Measurements from ENCODE around the gene IRX4. TPM values are rescaled to one million over a fixed set of nuclear protein-coding genes. Genes with fewer than 3 reads are reported as not detected.
A peak's percentile ranks its signal among the peaks of the same experiment; 100 is the strongest.
"Not testable (repeated sequence)": the region's sequence is repeated elsewhere in the genome, so short reads cannot be mapped to it uniquely, and the experiment has no call there.

IRX4 gene
- total RNA-seq, 2 experiments from 2014 or later: not detected

GRCh38 chr5:1877103-1878049 is 5.3 kb downstream of the IRX4 start:
- no peak overlapping the region for H3K27ac Mint-ChIP-seq
- intact Hi-C loops (cut with micrococcal nuclease): no loop called here
- H3K4me3 Mint-ChIP-seq: no peak overlapping the region

DNA sequence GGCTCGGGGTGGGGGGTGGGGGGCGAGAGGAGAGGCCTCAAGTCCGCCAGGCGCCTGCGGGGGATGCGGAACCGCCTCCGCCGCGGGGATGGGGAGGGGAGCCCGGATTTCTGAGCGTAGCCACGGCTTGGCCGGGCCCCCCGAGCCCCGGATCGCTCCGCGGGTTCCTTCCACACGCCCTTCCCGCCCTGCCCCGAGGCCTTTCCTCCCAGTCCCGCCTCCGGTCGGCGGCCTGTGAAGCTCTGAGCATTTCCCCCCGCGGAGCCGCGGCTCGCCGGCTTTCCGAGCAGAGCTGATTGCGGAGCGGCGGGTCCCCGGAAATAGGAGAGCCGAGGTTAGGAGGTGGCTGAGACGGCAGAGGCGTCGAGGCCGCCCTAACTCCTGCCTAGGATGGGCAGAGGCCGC is 6.1 kb downstream of the IRX4 start:
- CTCF ChIA-PET: no interaction called here
- Mint-ChIP-seq H3K36me3 (ENCODE audit: low read depth) (no peaks in the 10 kb centered on the region), H3K4me3 (no peak overlapping the region), H3K9me3 (no peaks in the 10 kb centered on the region), H3K27me3 (ENCODE audit: low read depth) (peaks cover 63% of the 10 kb centered on the region), H3K27ac (no peak overlapping the region), H3K4me1 (ENCODE audit: low read depth) (peaks cover 18% of the 10 kb centered on the region)
- peak; percentile 25 for DNase-seq
- intact Hi-C loops (cut with micrococcal nuclease): no loop called here

More at GRCh38 chr5:1877103-1878049, 5.3 kb downstream of the IRX4 start:
- peaks cover 18% of the 10 kb centered on the region for H3K4me1 Mint-ChIP-seq (ENCODE audit: low read depth)
- H3K9me3 Mint-ChIP-seq: no peaks in the 10 kb centered on the region
- no peaks in the 10 kb centered on the region for H3K36me3 Mint-ChIP-seq (ENCODE audit: low read depth)
- no peak for DNase-seq
- H3K27me3 Mint-ChIP-seq (ENCODE audit: low read depth): peaks cover 60% of the 10 kb centered on the region
- CTCF ChIA-PET: interaction anchor here (0.6 kb wide), 1 partner anchor 89 kb away, joined by 3 read pairs; no protein-coding TSS in a partner anchor

DNA sequence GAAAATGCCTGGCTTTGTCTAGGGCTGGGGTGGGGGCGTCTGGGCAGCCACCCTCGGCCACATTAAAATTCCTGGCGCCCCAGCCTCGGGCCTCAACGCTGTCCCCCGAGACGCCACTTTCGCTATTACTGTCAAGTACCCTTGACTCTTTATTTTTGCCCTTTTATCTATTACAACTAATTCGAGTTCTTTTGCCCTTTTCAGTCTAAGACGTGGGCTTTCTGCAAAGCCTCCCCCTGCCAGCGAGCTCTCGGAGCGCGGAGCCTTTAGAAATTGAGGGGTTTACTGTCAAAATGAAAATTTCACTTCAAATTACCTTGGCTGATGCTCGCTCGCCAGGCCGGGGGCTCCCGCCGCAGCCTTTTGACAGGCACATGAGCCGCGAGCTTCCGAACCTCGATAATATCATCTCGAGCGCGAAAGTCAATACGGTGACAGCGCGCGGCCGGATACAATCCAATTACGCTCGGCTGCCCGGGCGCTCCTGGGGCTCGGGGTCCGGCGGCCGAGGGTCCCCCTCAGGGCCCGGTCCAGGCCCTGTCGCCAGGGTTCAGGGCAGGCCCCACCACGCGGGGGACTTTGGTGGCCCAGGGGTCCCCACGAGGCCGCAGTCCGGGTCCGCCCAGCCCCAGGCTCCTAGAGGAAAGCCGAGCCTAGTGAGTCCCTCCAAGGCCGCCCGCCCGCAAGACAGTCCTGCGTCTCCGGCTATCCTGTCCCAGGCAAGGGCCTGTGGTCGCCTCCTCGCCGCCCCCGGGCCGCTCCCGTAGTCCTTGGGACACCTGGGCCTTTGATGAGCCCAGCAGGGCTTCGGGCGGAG is 6.7 kb downstream of the IRX4 start:
- Mint-ChIP-seq H3K27me3 (ENCODE audit: low read depth) (peaks cover 58% of the 10 kb centered on the region), H3K4me3 (no peak overlapping the region), H3K9me3 (no peaks in the 10 kb centered on the region), H3K27ac (no peak overlapping the region), H3K36me3 (ENCODE audit: low read depth) (no peaks in the 10 kb centered on the region), H3K4me1 (ENCODE audit: low read depth) (peaks cover 15% of the 10 kb centered on the region)
- DNase-seq: no peak
- CTCF ChIA-PET: no interaction called here
- intact Hi-C loops (cut with micrococcal nuclease): no loop called here

GRCh38 chr5:1875281-1875842 is 7.4 kb downstream of the IRX4 start:
- peaks cover 54% of the 10 kb centered on the region for H3K27me3 Mint-ChIP-seq (ENCODE audit: low read depth)
- no peak overlapping the region for H3K4me3 Mint-ChIP-seq
- H3K4me1 Mint-ChIP-seq (ENCODE audit: low read depth): peaks cover 14% of the 10 kb centered on the region
- H3K27ac Mint-ChIP-seq: no peak overlapping the region
- CTCF ChIA-PET: no interaction called here
- H3K9me3 Mint-ChIP-seq: no peaks in the 10 kb centered on the region
- intact Hi-C loops (cut with micrococcal nuclease): no loop called here
- no peak for DNase-seq
- H3K36me3 Mint-ChIP-seq (ENCODE audit: low read depth): no peaks in the 10 kb centered on the region

GRCh38 chr5:1874771-1875220 is 7.9 kb downstream of the IRX4 start:
- Mint-ChIP-seq H3K4me1 (ENCODE audit: low read depth) (peaks cover 10% of the 10 kb centered on the region), H3K9me3 (no peaks in the 10 kb centered on the region), H3K36me3 (ENCODE audit: low read depth) (no peaks in the 10 kb centered on the region), H3K27ac (no peak overlapping the region), H3K27me3 (ENCODE audit: low read depth) (peaks cover 48% of the 10 kb centered on the region), H3K4me3 (no peak overlapping the region)
- CTCF ChIA-PET: no interaction called here
- intact Hi-C loops (cut with micrococcal nuclease): no loop called here
- DNase-seq: no peak

- Mint-ChIP-seq H3K4me1 (ENCODE audit: low read depth) (peaks cover 7% of the 10 kb centered on the region), H3K36me3 (ENCODE audit: low read depth) (no peaks in the 10 kb centered on the region), H3K27me3 (ENCODE audit: low read depth) (peaks cover 43% of the 10 kb centered on the region), H3K4me3 (no peak overlapping the region), H3K27ac (no peak overlapping the region), H3K9me3 (no peaks in the 10 kb centered on the region)
- CTCF ChIA-PET: no interaction called here
- no peak for DNase-seq
- intact Hi-C loops (cut with micrococcal nuclease): no loop called here
These were observed 8.4 kb downstream of the IRX4 start for GRCh38 chr5:1874348-1874747.

- CTCF ChIA-PET: no interaction called here
- no peaks in the 10 kb centered on the region for H3K9me3 Mint-ChIP-seq
- H3K27me3 Mint-ChIP-seq (ENCODE audit: low read depth): peaks cover 41% of the 10 kb centered on the region
- DNase-seq: no peak
- no peak overlapping the region for H3K4me3 Mint-ChIP-seq
- H3K27ac Mint-ChIP-seq: no peak overlapping the region
- H3K4me1 Mint-ChIP-seq (ENCODE audit: low read depth): peaks cover 7% of the 10 kb centered on the region
- intact Hi-C loops (cut with micrococcal nuclease): no loop called here
- H3K36me3 Mint-ChIP-seq (ENCODE audit: low read depth): no peaks in the 10 kb centered on the region
These were observed 9.3 kb downstream of the IRX4 start for GRCh38 chr5:1873243-1873959.

DNA sequence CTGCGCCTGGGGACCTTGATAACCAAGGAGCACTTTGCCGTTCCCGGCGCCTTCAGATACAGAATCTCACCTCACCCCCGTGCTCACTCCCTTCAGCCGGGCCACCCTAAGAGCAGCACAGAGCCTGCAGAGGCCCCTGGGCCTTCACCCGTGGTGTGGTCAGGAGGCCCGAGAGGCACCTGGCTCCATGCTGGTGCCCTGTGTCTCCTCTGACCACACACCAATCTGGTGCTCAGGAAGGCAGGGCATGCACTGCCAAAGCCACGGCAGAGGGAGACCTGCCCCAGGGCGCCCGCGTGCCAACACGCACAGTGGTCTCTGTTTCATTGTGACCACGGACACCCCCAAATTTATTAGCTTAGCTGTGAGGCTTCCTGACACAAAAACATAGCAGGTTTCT is 11.3 kb downstream of the IRX4 start:
- Mint-ChIP-seq H3K36me3 (ENCODE audit: low read depth) (no peaks in the 10 kb centered on the region), H3K4me3 (no peak overlapping the region), H3K4me1 (ENCODE audit: low read depth) (peaks cover 7% of the 10 kb centered on the region), H3K9me3 (no peaks in the 10 kb centered on the region), H3K27ac (no peak overlapping the region), H3K27me3 (ENCODE audit: low read depth) (peaks cover 44% of the 10 kb centered on the region)
- CTCF ChIA-PET: no interaction called here
- DNase-seq: no peak
- intact Hi-C loops (cut with micrococcal nuclease): no loop called here

DNA sequence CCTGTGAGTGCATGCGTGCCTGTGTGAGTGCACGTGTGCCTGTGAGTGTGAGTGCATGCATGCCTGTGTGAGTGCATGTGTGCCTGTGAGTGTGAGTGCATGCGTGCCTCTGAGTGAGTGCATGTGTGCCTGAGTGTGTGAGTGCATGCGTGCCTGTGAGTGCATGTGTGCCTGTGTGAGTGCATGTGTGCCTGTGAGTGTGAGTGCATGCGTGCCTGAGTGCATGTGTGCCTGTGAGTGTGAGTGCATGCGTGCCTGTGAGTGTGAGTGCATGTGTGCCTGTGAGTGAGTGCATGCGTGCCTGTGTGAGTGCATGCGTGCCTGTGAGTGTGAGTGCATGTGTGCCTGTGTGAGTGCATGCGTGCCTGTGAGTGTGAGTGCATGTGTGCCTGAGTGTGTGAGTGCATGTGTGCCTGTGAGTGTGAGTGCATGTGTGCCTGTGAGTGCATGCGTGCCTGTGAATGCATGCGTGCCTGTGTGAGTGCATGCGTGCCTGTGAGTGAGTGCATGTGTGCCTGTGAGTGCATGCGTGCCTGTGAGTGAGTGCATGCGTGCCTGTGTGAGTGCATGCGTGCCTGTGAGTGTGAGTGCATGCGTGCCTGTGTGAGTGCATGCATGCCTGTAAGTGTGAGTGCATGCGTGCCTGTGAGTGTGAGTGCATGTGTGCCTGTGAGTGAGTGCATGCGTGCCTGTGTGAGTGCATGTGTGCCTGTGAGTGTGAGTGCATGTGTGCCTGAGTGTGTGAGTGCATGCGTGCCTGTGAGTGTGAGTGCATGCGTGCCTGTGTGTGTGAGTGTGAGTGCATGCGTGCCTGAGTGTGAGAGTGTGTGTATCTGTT is 12.1 kb downstream of the IRX4 start:
- H3K27ac Mint-ChIP-seq; CTCF ChIA-PET; H3K4me1 Mint-ChIP-seq (ENCODE audit: low read depth); H3K4me3 Mint-ChIP-seq; H3K9me3 Mint-ChIP-seq; H3K36me3 Mint-ChIP-seq (ENCODE audit: low read depth); intact Hi-C loops (cut with micrococcal nuclease); DNase-seq: not testable (repeated sequence)
- peaks cover 45% of the 10 kb centered on the region for H3K27me3 Mint-ChIP-seq (ENCODE audit: low read depth)

GRCh38 chr5:1868886-1869475 is 13.7 kb downstream of the IRX4 start:
- no peak for DNase-seq
- CTCF ChIA-PET: no interaction called here
- no peaks in the 10 kb centered on the region for H3K4me1 Mint-ChIP-seq (ENCODE audit: low read depth)
- intact Hi-C loops (cut with micrococcal nuclease): no loop called here
- peaks cover 33% of the 10 kb centered on the region for H3K27me3 Mint-ChIP-seq (ENCODE audit: low read depth)
- H3K4me3 Mint-ChIP-seq: no peak overlapping the region
- no peaks in the 10 kb centered on the region for H3K36me3 Mint-ChIP-seq (ENCODE audit: low read depth)
- H3K9me3 Mint-ChIP-seq: no peaks in the 10 kb centered on the region
- H3K27ac Mint-ChIP-seq: no peak overlapping the region

DNA sequence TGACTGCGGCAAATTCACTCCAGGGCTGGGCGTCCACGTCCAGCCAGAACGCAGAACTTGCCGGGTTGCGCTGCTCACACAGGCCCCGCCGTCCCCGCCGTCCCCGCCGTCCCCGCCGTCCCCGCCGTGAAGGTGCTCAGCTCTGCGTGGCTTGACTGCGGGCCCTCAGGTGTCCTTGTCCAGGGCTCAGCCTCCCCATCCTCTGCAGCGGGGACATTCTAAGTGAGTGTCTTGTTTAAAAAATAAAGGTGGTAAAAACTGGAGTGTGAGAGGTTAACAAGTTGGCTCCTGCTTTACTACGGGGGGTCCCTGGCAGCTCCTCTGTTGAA is 14.9 kb downstream of the IRX4 start:
- no peak for DNase-seq
- Mint-ChIP-seq H3K4me1 (ENCODE audit: low read depth) (no peaks in the 10 kb centered on the region), H3K27me3 (ENCODE audit: low read depth) (peaks cover 28% of the 10 kb centered on the region), H3K36me3 (ENCODE audit: low read depth) (no peaks in the 10 kb centered on the region), H3K4me3 (no peak overlapping the region), H3K27ac (no peak overlapping the region), H3K9me3 (no peaks in the 10 kb centered on the region)
- CTCF ChIA-PET: no interaction called here
- intact Hi-C loops (cut with micrococcal nuclease): no loop called here

All from activated naive CD4-positive, alpha-beta T cell treated with anti-CD3 and anti-CD28 coated beads for 36 hours (primary cell).